WTC11 (cell line): ENCODE measurements around the gene AP1G2. TPM values are rescaled to one million over a fixed set of nuclear protein-coding genes. Genes with fewer than 3 reads are reported as not detected.

Experiments used
- ATAC-seq: fragments of 200-7000 bp; cut with Tn5 transposase; 2 replicates; pipeline ENCODE4 v1.10.0; 2021; ENCODE audit warnings: mild to moderate bottlenecking, moderate library complexity
- CTCF ChIA-PET: fragments of 300-600 bp; sonication (Branson Sonifier 250); formaldehyde crosslinking; loops from one replicate; lab custom pipeline; 2021; ENCODE audit warnings: antibody characterized with exemption; lab: Charles Lee
- POLR2A ChIA-PET: fragments of 350-600 bp; sonication (Branson Sonifier 250); formaldehyde crosslinking; loops from one replicate; lab custom pipeline; 2021; ENCODE audit warnings: antibody characterized with exemption; lab: Charles Lee
- DNase-seq: peaks from one replicate; pipeline ENCODE4 v3.0.0; 2021; ENCODE audit warnings: low spot score
- H3K27ac Mint-ChIP-seq: 2 replicates; pipeline ENCODE4 v1.8.0; 2021; ENCODE audit warnings: mixed read lengths
- H3K27me3 Mint-ChIP-seq: 2 replicates; pipeline ENCODE4 v1.8.0; 2021; ENCODE audit warnings: low read depth, mild to moderate bottlenecking, moderate library complexity, mixed read lengths
- H3K36me3 Mint-ChIP-seq: 2 replicates; pipeline ENCODE4 v1.8.0; 2021; ENCODE audit warnings: mixed read lengths
- H3K4me1 Mint-ChIP-seq: 2 replicates; pipeline ENCODE4 v1.8.0; 2022; ENCODE audit warnings: mixed read lengths
- H3K4me3 Mint-ChIP-seq: 2 replicates; pipeline ENCODE4 v1.8.0; 2021; ENCODE audit warnings: mild to moderate bottlenecking, moderate library complexity, mixed read lengths
- H3K9me3 Mint-ChIP-seq: 2 replicates; pipeline ENCODE4 v1.8.0; 2021; ENCODE audit warnings: mixed read lengths
- ATF1 ChIP-seq: sonication (generic); formaldehyde crosslinking; IDR thresholded peaks from 2 replicates; pipeline ENCODE4 v1.8.1; 2023; ENCODE audit warnings: mild to moderate bottlenecking, moderate library complexity, missing genetic modification reagents
- EMX1 ChIP-seq: fragments of 250-450 bp; sonication (Bioruptor Pico); IDR thresholded peaks from 2 replicates; pipeline ENCODE4 v1.8.0; 2021; ENCODE audit warnings: mild to moderate bottlenecking
- ESRRA ChIP-seq: sonication (generic); formaldehyde crosslinking; IDR thresholded peaks from 2 replicates; pipeline ENCODE4 v1.8.1; 2022; ENCODE audit warnings: mild to moderate bottlenecking, missing genetic modification reagents, borderline replicate concordance
- GABPB1 ChIP-seq: sonication (generic); formaldehyde crosslinking; IDR thresholded peaks from 2 replicates; pipeline ENCODE4 v1.8.1; 2023; ENCODE audit warnings: mild to moderate bottlenecking, missing genetic modification reagents
- GRHL2 ChIP-seq: fragments of 250-450 bp; sonication (Bioruptor Pico); IDR thresholded peaks from 2 replicates; pipeline ENCODE4 v1.8.0; 2022; ENCODE audit warnings: mild to moderate bottlenecking, moderate library complexity; ENCODE audit not compliant: insufficient replicate concordance, severe bottlenecking
- NFE2L1 ChIP-seq: sonication (generic); formaldehyde crosslinking; IDR thresholded peaks from 2 replicates; pipeline ENCODE4 v1.8.1; 2023; ENCODE audit warnings: missing genetic modification reagents
- SMAD4 ChIP-seq: sonication (generic); formaldehyde crosslinking; IDR thresholded peaks from 2 replicates; pipeline ENCODE4 v1.8.0; 2022; ENCODE audit warnings: mild to moderate bottlenecking, missing genetic modification reagents
- TEAD1 ChIP-seq: sonication (generic); formaldehyde crosslinking; IDR thresholded peaks from 2 replicates; pipeline ENCODE4 v1.8.0; 2022; ENCODE audit warnings: mild to moderate bottlenecking, missing genetic modification reagents
- TP53 ChIP-seq: sonication (generic); formaldehyde crosslinking; IDR thresholded peaks from 2 replicates; pipeline ENCODE4 v1.8.1; 2023; ENCODE audit warnings: mild to moderate bottlenecking, missing genetic modification reagents
- ZNF219 ChIP-seq: sonication (generic); formaldehyde crosslinking; IDR thresholded peaks from 2 replicates; pipeline ENCODE4 v1.8.0; 2023; ENCODE audit warnings: missing genetic modification reagents, mild to moderate bottlenecking, borderline replicate concordance
- ZNF671 ChIP-seq: fragments of 250-450 bp; sonication (Bioruptor Pico); IDR thresholded peaks from 2 replicates; pipeline ENCODE4 v1.8.0; 2021; ENCODE audit warnings: mild to moderate bottlenecking
- total RNA-seq: library from RNA; stranded (reverse); gene quantifications from 3 replicates; pipeline ENCODE4 v1.2.3, GENCODE V29; 2021
- TF ChIP-seq, protein P1 (sequence below): sonication (generic); formaldehyde crosslinking; IDR thresholded peaks from 2 replicates; pipeline ENCODE4 v1.8.1; 2022; ENCODE audit warnings: mild to moderate bottlenecking, moderate library complexity, missing genetic modification reagents
- TF ChIP-seq, protein P2 (sequence below): fragments of 250-450 bp; sonication (Bioruptor Pico); IDR thresholded peaks from 2 replicates; pipeline ENCODE4 v1.9.0; 2021; ENCODE audit warnings: mild to moderate bottlenecking, borderline replicate concordance
- TF ChIP-seq, protein P3 (sequence below): sonication (generic); formaldehyde crosslinking; IDR thresholded peaks from 2 replicates; pipeline ENCODE4 v1.8.1; 2022; ENCODE audit warnings: mild to moderate bottlenecking, missing genetic modification reagents, moderate library complexity, borderline replicate concordance
- TF ChIP-seq, protein P4 (sequence below): sonication (generic); formaldehyde crosslinking; IDR thresholded peaks from 2 replicates; pipeline ENCODE4 v1.8.1; 2022; ENCODE audit warnings: low read depth, missing genetic modification reagents, borderline replicate concordance
- TF ChIP-seq, protein P5 (sequence below): sonication (generic); formaldehyde crosslinking; IDR thresholded peaks from 2 replicates; pipeline ENCODE4 v1.8.1; 2023; ENCODE audit warnings: mild to moderate bottlenecking, missing genetic modification reagents, moderate library complexity
- TF ChIP-seq, protein P6 (sequence below): sonication (generic); formaldehyde crosslinking; IDR thresholded peaks from 2 replicates; pipeline ENCODE4 v1.8.1; 2023; ENCODE audit warnings: mild to moderate bottlenecking, missing genetic modification reagents, moderate library complexity
- TF ChIP-seq, protein P7 (sequence below): sonication (generic); formaldehyde crosslinking; IDR thresholded peaks from 2 replicates; pipeline ENCODE4 v1.8.0; 2022; ENCODE audit warnings: mild to moderate bottlenecking, missing genetic modification reagents
- TF ChIP-seq, protein P8 (sequence below): sonication (generic); formaldehyde crosslinking; IDR thresholded peaks from 2 replicates; pipeline ENCODE4 v1.8.1; 2023; ENCODE audit warnings: mild to moderate bottlenecking, missing genetic modification reagents

AP1G2 gene
- total RNA-seq, 1 experiment from 2014 or later: 122 TPM

DNA sequence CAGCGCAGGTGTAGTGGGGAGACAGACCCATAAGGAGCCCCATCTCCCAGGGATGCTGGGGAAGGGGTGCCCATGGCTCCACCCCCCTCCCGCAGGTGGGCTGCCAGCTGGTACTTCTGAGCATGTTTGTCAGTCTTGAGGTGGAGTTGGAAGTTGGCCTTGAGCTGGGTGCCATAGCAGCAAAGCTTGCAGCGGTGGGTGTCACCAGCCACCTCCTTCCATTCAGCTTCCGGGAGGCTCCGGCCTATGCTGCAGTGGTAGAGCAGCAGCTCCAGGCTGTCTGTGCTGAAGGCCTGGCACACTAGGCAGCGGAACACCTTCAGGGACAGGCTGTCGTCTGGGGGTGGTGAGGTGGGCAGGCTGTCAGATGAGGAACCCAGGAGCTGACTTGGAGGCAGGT lies 34.9 kb downstream of the AP1G2 start (continued):
- TF ChIP-seq TP53 (CRISPR knock-in tag): no peak
- no peak for TF ChIP-seq ESRRA (CRISPR knock-in tag)

DNA sequence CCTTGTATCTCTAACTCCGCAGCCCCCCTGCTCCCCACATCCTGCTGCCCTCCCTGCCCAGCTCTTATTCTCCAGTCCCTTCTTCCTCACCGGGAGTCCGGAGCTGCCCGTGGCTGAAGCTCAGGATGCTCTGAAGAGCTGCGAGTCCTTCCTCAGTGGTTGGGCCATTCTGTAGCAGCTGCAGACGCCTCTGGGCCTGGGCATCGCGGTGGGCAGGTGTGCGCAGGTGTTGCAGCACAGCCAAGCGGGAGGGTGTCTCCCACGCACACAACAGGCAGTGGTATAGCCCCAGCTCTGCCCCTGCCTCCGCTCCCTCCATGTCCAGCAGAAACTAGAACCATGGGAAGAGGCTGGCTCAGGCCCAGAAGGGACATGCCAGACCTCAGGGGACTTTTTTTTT lies 36.2 kb downstream of the AP1G2 start:
- ChIA-PET POLR2A (interaction anchor here (1.1 to 4.7 kb wide), 3 partner anchors 7 to 37 kb away, joined by 3 to 36 read pairs (median 4); no protein-coding TSS in a partner anchor), CTCF (interaction anchor here (1.5 to 6.7 kb wide), 4 partner anchors 7 to 48 kb away, joined by 5 to 117 read pairs (median 51); no protein-coding TSS in a partner anchor)
- no peaks in the 10 kb centered on the region; the same call in 1 of the 2 replicates for H3K27me3 Mint-ChIP-seq
- H3K4me3 Mint-ChIP-seq: no peak overlapping the region
- H3K9me3 Mint-ChIP-seq: no peaks in the 10 kb centered on the region
- DNase-seq: no peak
- no peak for ATAC-seq
- H3K36me3 Mint-ChIP-seq: peaks cover 69% of the 10 kb centered on the region
- peaks cover 44% of the 10 kb centered on the region for H3K4me1 Mint-ChIP-seq
- H3K27ac Mint-ChIP-seq: no peak overlapping the region
- TF ChIP-seq, protein P1, sequence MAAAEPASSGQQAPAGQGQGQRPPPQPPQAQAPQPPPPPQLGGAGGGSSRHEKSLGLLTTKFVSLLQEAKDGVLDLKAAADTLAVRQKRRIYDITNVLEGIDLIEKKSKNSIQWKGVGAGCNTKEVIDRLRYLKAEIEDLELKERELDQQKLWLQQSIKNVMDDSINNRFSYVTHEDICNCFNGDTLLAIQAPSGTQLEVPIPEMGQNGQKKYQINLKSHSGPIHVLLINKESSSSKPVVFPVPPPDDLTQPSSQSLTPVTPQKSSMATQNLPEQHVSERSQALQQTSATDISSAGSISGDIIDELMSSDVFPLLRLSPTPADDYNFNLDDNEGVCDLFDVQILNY (CRISPR knock-in tag): no peak
- no peak for TF ChIP-seq ZNF671
- TF ChIP-seq, protein P2, sequence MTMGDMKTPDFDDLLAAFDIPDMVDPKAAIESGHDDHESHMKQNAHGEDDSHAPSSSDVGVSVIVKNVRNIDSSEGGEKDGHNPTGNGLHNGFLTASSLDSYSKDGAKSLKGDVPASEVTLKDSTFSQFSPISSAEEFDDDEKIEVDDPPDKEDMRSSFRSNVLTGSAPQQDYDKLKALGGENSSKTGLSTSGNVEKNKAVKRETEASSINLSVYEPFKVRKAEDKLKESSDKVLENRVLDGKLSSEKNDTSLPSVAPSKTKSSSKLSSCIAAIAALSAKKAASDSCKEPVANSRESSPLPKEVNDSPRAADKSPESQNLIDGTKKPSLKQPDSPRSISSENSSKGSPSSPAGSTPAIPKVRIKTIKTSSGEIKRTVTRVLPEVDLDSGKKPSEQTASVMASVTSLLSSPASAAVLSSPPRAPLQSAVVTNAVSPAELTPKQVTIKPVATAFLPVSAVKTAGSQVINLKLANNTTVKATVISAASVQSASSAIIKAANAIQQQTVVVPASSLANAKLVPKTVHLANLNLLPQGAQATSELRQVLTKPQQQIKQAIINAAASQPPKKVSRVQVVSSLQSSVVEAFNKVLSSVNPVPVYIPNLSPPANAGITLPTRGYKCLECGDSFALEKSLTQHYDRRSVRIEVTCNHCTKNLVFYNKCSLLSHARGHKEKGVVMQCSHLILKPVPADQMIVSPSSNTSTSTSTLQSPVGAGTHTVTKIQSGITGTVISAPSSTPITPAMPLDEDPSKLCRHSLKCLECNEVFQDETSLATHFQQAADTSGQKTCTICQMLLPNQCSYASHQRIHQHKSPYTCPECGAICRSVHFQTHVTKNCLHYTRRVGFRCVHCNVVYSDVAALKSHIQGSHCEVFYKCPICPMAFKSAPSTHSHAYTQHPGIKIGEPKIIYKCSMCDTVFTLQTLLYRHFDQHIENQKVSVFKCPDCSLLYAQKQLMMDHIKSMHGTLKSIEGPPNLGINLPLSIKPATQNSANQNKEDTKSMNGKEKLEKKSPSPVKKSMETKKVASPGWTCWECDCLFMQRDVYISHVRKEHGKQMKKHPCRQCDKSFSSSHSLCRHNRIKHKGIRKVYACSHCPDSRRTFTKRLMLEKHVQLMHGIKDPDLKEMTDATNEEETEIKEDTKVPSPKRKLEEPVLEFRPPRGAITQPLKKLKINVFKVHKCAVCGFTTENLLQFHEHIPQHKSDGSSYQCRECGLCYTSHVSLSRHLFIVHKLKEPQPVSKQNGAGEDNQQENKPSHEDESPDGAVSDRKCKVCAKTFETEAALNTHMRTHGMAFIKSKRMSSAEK (CRISPR knock-in tag): no peak

DNA sequence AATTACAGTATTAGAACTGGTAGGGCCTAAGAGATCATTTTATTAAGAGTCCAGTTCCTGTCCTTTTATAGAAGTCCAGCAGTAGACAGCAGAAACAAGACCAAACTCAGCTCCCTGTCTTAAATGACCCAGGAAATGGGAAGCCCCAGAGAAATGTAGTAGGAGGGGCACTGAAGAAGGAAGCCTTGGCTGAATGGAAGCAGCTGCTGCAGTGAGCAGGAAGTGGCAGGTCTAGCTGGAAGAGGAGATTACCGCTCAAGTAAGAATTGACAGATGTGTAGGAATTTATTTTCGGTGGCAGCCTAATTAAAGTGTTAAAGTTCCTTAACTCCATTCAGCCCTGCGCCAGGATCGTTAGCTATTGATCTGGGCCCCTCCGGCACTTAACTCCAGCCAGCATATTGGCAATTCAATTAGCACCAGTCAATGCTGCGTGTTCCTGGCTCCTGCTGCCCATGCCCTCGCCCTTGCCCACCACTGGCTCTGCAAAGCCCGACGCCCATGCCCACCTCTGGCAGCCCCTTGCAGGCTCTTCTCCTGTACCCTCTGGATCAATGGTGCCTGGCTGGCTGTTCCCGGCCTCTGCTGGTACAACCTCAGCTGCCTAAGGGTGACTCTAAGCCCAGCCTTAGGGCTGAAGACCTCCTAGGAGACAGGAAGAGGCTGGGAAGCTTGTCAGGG lies 37.1 kb downstream of the AP1G2 start:
- Mint-ChIP-seq H3K36me3 (peaks cover 69% of the 10 kb centered on the region), H3K4me3 (no peak overlapping the region), H3K4me1 (peaks cover 46% of the 10 kb centered on the region), H3K27me3 (no peaks in the 10 kb centered on the region; the same call in 1 of the 2 replicates), H3K27ac (peak overlapping the region; percentile 71), H3K9me3 (no peaks in the 10 kb centered on the region)
- ATAC-seq: no peak
- ChIA-PET POLR2A (interaction anchor here (1.1 to 4.7 kb wide), 2 partner anchors 8 to 14 kb away, joined by 3 to 36 read pairs; no protein-coding TSS in a partner anchor), CTCF (interaction anchor here (1.2 to 6.7 kb wide), 7 partner anchors 8 to 52 kb away, joined by 3 to 117 read pairs (median 7); no protein-coding TSS in a partner anchor)
- no peak for DNase-seq
- no peak for TF ChIP-seq SMAD4 (CRISPR knock-in tag)
- TF ChIP-seq, protein P3, sequence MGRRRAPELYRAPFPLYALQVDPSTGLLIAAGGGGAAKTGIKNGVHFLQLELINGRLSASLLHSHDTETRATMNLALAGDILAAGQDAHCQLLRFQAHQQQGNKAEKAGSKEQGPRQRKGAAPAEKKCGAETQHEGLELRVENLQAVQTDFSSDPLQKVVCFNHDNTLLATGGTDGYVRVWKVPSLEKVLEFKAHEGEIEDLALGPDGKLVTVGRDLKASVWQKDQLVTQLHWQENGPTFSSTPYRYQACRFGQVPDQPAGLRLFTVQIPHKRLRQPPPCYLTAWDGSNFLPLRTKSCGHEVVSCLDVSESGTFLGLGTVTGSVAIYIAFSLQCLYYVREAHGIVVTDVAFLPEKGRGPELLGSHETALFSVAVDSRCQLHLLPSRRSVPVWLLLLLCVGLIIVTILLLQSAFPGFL (CRISPR knock-in tag): no peak
- TF ChIP-seq, protein P4, sequence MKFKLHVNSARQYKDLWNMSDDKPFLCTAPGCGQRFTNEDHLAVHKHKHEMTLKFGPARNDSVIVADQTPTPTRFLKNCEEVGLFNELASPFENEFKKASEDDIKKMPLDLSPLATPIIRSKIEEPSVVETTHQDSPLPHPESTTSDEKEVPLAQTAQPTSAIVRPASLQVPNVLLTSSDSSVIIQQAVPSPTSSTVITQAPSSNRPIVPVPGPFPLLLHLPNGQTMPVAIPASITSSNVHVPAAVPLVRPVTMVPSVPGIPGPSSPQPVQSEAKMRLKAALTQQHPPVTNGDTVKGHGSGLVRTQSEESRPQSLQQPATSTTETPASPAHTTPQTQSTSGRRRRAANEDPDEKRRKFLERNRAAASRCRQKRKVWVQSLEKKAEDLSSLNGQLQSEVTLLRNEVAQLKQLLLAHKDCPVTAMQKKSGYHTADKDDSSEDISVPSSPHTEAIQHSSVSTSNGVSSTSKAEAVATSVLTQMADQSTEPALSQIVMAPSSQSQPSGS: no peak
- no peak for TF ChIP-seq ZNF219 (CRISPR knock-in tag)
- no peak for TF ChIP-seq GABPB1 (CRISPR knock-in tag)
- TF ChIP-seq NFE2L1: no peak
- TF ChIP-seq, protein P1 (CRISPR knock-in tag): no peak
- TF ChIP-seq EMX1: no peak
- TF ChIP-seq GRHL2: no peak
- TF ChIP-seq, protein P5, sequence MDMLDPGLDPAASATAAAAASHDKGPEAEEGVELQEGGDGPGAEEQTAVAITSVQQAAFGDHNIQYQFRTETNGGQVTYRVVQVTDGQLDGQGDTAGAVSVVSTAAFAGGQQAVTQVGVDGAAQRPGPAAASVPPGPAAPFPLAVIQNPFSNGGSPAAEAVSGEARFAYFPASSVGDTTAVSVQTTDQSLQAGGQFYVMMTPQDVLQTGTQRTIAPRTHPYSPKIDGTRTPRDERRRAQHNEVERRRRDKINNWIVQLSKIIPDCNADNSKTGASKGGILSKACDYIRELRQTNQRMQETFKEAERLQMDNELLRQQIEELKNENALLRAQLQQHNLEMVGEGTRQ (CRISPR knock-in tag): no peak
- TF ChIP-seq, protein P6, sequence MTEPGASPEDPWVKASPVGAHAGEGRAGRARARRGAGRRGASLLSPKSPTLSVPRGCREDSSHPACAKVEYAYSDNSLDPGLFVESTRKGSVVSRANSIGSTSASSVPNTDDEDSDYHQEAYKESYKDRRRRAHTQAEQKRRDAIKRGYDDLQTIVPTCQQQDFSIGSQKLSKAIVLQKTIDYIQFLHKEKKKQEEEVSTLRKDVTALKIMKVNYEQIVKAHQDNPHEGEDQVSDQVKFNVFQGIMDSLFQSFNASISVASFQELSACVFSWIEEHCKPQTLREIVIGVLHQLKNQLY (CRISPR knock-in tag): no peak
- TF ChIP-seq TEAD1 (CRISPR knock-in tag): no peak
- no peak for TF ChIP-seq ATF1 (CRISPR knock-in tag)
- TF ChIP-seq, protein P7, sequence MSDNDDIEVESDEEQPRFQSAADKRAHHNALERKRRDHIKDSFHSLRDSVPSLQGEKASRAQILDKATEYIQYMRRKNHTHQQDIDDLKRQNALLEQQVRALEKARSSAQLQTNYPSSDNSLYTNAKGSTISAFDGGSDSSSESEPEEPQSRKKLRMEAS: no peak
- TF ChIP-seq, protein P8, sequence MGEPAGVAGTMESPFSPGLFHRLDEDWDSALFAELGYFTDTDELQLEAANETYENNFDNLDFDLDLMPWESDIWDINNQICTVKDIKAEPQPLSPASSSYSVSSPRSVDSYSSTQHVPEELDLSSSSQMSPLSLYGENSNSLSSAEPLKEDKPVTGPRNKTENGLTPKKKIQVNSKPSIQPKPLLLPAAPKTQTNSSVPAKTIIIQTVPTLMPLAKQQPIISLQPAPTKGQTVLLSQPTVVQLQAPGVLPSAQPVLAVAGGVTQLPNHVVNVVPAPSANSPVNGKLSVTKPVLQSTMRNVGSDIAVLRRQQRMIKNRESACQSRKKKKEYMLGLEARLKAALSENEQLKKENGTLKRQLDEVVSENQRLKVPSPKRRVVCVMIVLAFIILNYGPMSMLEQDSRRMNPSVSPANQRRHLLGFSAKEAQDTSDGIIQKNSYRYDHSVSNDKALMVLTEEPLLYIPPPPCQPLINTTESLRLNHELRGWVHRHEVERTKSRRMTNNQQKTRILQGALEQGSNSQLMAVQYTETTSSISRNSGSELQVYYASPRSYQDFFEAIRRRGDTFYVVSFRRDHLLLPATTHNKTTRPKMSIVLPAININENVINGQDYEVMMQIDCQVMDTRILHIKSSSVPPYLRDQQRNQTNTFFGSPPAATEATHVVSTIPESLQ (CRISPR knock-in tag): no peak
